Stomach (tissue), 4 donors: ENCODE results near the gene KIRREL3.

Experiments
- CTCF ChIP-seq, 7 experiments: fragments of 450-650 bp in 4 of 7; fragments of 200-600 bp in 3 of 7; sonication (generic) in 3 of 7; IDR thresholded peaks; one replicate each; pipeline ENCODE4 v1.5.1; 2016 to 2019; ENCODE audit warnings: antibody characterized with exemption in 7 of 7, control low read depth in 2 of 7, mild to moderate bottlenecking in 1 of 7
- POLR2A ChIP-seq, 4 donors: fragments of 450-650 bp; IDR thresholded peaks; one replicate each; pipeline ENCODE4 v1.6.1; 2016; ENCODE audit warnings: antibody characterized with exemption in 4 of 4, control low read depth in 2 of 4, mild to moderate bottlenecking in 1 of 4, moderate library complexity in 1 of 4
- POLR2AphosphoS5 ChIP-seq, 3 donors: sonication (generic); formaldehyde crosslinking; IDR thresholded peaks; one replicate each; pipeline ENCODE4 v1.6.1; 2016; ENCODE audit warnings: antibody characterized with exemption in 3 of 3

- no peak for TF ChIP-seq POLR2AphosphoS5 (IDR thresholded peaks at IDR 0.05)
- TF ChIP-seq POLR2A (IDR thresholded peaks at IDR 0.05), result no peak
- TF ChIP-seq CTCF (IDR thresholded peaks at IDR 0.05), result no peak
These were observed 34.4 kb upstream of the KIRREL3 start for GRCh38 chr11:127034973-127035372.
